ENCODE results near the gene ASB2. TPM values are rescaled to one million over a fixed set of nuclear protein-coding genes. Genes with fewer than 3 reads are reported as not detected.
A peak's percentile ranks its signal among the peaks of the same experiment; 100 is the strongest.

ASB2 gene
- total RNA-seq (2014; rRNA removed), result 0.40 TPM in 1 of 2 replicates, not detected in the other
- not detected for polyA plus RNA-seq (2012)

- no peak for DNase-seq (ENCODE audit: low read depth)
Measured at GRCh38 chr14:93976477-93977057, at the start of gene ASB2. Gene ASB2, minus strand, starts transcription at chr14:93976570. Its CDS starts 12,031 bp downstream, at chr14:93964539.

- no peak for DNase-seq (ENCODE audit: low read depth)
Measured at GRCh38 chr14:94025720-94026119, 49.4 kb upstream of the ASB2 start.

GRCh38 chr14:94024549-94024948, 48.2 kb upstream of the ASB2 start:
- no peak for DNase-seq (ENCODE audit: low read depth)

- DNase-seq (ENCODE audit: low read depth), result no peak
Measured at GRCh38 chr14:94022532-94023411, 46.4 kb upstream of the ASB2 start.

GRCh38 chr14:94021416-94022157, 45.2 kb upstream of the ASB2 start:
- no peak for DNase-seq (ENCODE audit: low read depth)

GRCh38 chr14:94021001-94021400, 44.6 kb upstream of the ASB2 start:
- no peak for DNase-seq (ENCODE audit: low read depth)

- DNase-seq (ENCODE audit: low read depth), result no peak
Measured at GRCh38 chr14:94020267-94020666, 43.9 kb upstream of the ASB2 start.

GRCh38 chr14:94019329-94019728, 43.0 kb upstream of the ASB2 start:
- DNase-seq (ENCODE audit: low read depth), result no peak

- DNase-seq (ENCODE audit: low read depth), result no peak
Measured at GRCh38 chr14:94018308-94018707, 41.9 kb upstream of the ASB2 start.

- DNase-seq (ENCODE audit: low read depth), result no peak
Measured at GRCh38 chr14:94016446-94016976, 40.1 kb upstream of the ASB2 start.

GRCh38 chr14:94015223-94015622, 38.9 kb upstream of the ASB2 start:
- DNase-seq (ENCODE audit: low read depth), result no peak

GRCh38 chr14:94014382-94014781, 38.0 kb upstream of the ASB2 start:
- no peak for DNase-seq (ENCODE audit: low read depth)

GRCh38 chr14:94011795-94012194, 35.4 kb upstream of the ASB2 start:
- DNase-seq (ENCODE audit: low read depth), result peak; percentile 20

- no peak for DNase-seq (ENCODE audit: low read depth)
Measured at GRCh38 chr14:94010625-94011024, 34.3 kb upstream of the ASB2 start.

GRCh38 chr14:94009767-94010166, 33.4 kb upstream of the ASB2 start:
- peak; percentile 71 for DNase-seq (ENCODE audit: low read depth)

- DNase-seq (ENCODE audit: low read depth), result no peak
Measured at GRCh38 chr14:94008234-94008633, 31.9 kb upstream of the ASB2 start.

GRCh38 chr14:94005324-94006073, 29.1 kb upstream of the ASB2 start:
- DNase-seq (ENCODE audit: low read depth), result no peak

- DNase-seq (ENCODE audit: low read depth), result no peak
Measured at GRCh38 chr14:94004015-94004414, 27.6 kb upstream of the ASB2 start.

- no peak for DNase-seq (ENCODE audit: low read depth)
Measured at GRCh38 chr14:94003397-94003796, 27.0 kb upstream of the ASB2 start.

- DNase-seq (ENCODE audit: low read depth), result peak; percentile 46
Measured at GRCh38 chr14:94001501-94002396, 25.4 kb upstream of the ASB2 start.

Data from LHCN-M2 (cell line).